HEK293 (cell line): ENCODE results near the gene ZNF106.

Experiments
- GLIS2 ChIP-seq: fragments of 450-650 bp; formaldehyde crosslinking; IDR thresholded peaks from 2 replicates; pipeline ENCODE4 v1.5.1; 2016; ENCODE audit warnings: missing biosample characterization, missing genetic modification characterization
- KLF10 ChIP-seq: fragments of 450-650 bp; IDR thresholded peaks from 2 replicates; pipeline ENCODE4 v1.5.1; 2018; ENCODE audit warnings: missing biosample characterization, mild to moderate bottlenecking, missing genetic modification characterization
- MEIS1 ChIP-seq: sonication (generic); formaldehyde crosslinking; IDR thresholded peaks from 2 replicates; pipeline ENCODE4 v1.8.1; 2022; ENCODE audit warnings: missing genetic modification reagents, mild to moderate bottlenecking, borderline replicate concordance
- MZF1 ChIP-seq: fragments of 450-650 bp; formaldehyde crosslinking; IDR thresholded peaks from 2 replicates; pipeline ENCODE4 v1.5.1; 2017; ENCODE audit warnings: missing biosample characterization, missing genetic modification characterization, borderline replicate concordance
- SP2 ChIP-seq: fragments of 450-650 bp; formaldehyde crosslinking; IDR thresholded peaks from 2 replicates; pipeline ENCODE4 v1.5.1; 2016; ENCODE audit warnings: missing biosample characterization, missing genetic modification characterization
- SP7 ChIP-seq: fragments of 450-650 bp; formaldehyde crosslinking; IDR thresholded peaks from 2 replicates; pipeline ENCODE4 v1.5.1; 2016; ENCODE audit warnings: missing biosample characterization, missing genetic modification characterization
- TRIM28 ChIP-seq: IDR thresholded peaks from 2 replicates; pipeline ENCODE4 v1.6.1; 2011; ENCODE audit warnings: low read length, control low read depth, borderline replicate concordance
- ZBTB17 ChIP-seq: fragments of 450-650 bp; formaldehyde crosslinking; IDR thresholded peaks from 2 replicates; pipeline ENCODE4 v1.5.1; 2016; ENCODE audit warnings: missing biosample characterization, missing genetic modification characterization
- ZBTB48 ChIP-seq: fragments of 450-650 bp; formaldehyde crosslinking; IDR thresholded peaks from 2 replicates; pipeline ENCODE4 v1.5.1; 2016; ENCODE audit warnings: missing biosample characterization, missing genetic modification characterization
- ZBTB8A ChIP-seq: fragments of 450-650 bp; formaldehyde crosslinking; IDR thresholded peaks from 2 replicates; pipeline ENCODE4 v1.5.1; 2016; ENCODE audit warnings: missing biosample characterization, missing genetic modification characterization
- ZFP3 ChIP-seq: fragments of 450-650 bp; formaldehyde crosslinking; IDR thresholded peaks from 2 replicates; pipeline ENCODE4 v1.5.1; 2016; ENCODE audit warnings: low read depth, missing biosample characterization, missing genetic modification characterization
- ZNF121 ChIP-seq: fragments of 450-650 bp; formaldehyde crosslinking; IDR thresholded peaks from 2 replicates; pipeline ENCODE4 v1.5.1; 2016; ENCODE audit warnings: missing biosample characterization, missing genetic modification characterization
- ZNF16 ChIP-seq: fragments of 450-650 bp; formaldehyde crosslinking; IDR thresholded peaks from 2 replicates; pipeline ENCODE4 v1.5.1; 2016; ENCODE audit warnings: low read depth, missing biosample characterization, missing genetic modification characterization
- ZNF2 ChIP-seq: fragments of 450-650 bp; formaldehyde crosslinking; IDR thresholded peaks from 2 replicates; pipeline ENCODE4 v1.5.1; 2016; ENCODE audit warnings: missing biosample characterization, missing genetic modification characterization
- ZNF211 ChIP-seq: fragments of 450-650 bp; formaldehyde crosslinking; IDR thresholded peaks from 2 replicates; pipeline ENCODE4 v1.5.1; 2016; ENCODE audit warnings: low read depth, missing biosample characterization, missing genetic modification characterization
- ZNF335 ChIP-seq: fragments of 450-650 bp; formaldehyde crosslinking; conservative IDR thresholded peaks from 2 replicates; pipeline ENCODE4 v1.5.1; 2016; ENCODE audit warnings: missing biosample characterization, missing genetic modification characterization
- ZNF501 ChIP-seq: fragments of 450-650 bp; formaldehyde crosslinking; IDR thresholded peaks from 2 replicates; pipeline ENCODE4 v1.5.1; 2016; ENCODE audit warnings: missing biosample characterization, missing genetic modification characterization
- ZNF561 ChIP-seq: fragments of 450-650 bp; IDR thresholded peaks from 2 replicates; pipeline ENCODE4 v1.5.1; 2018; ENCODE audit warnings: missing biosample characterization, missing genetic modification characterization, borderline replicate concordance
- ZNF664 ChIP-seq: fragments of 450-650 bp; formaldehyde crosslinking; IDR thresholded peaks from 2 replicates; pipeline ENCODE4 v1.5.1; 2016; ENCODE audit warnings: missing biosample characterization, missing genetic modification characterization
- ZNF670 ChIP-seq: fragments of 450-650 bp; formaldehyde crosslinking; IDR thresholded peaks from 2 replicates; pipeline ENCODE4 v1.5.1; 2016; ENCODE audit warnings: missing biosample characterization, missing genetic modification characterization, low read depth
- ZNF747 ChIP-seq: fragments of 450-650 bp; formaldehyde crosslinking; IDR thresholded peaks from 2 replicates; pipeline ENCODE4 v1.5.1; 2016; ENCODE audit warnings: missing biosample characterization, missing genetic modification characterization
- ZSCAN30 ChIP-seq: fragments of 450-650 bp; IDR thresholded peaks from 2 replicates; pipeline ENCODE4 v1.5.1; 2018; ENCODE audit warnings: missing biosample characterization, mild to moderate bottlenecking, missing genetic modification characterization, moderate library complexity
- TF ChIP-seq, protein P1 (sequence below): fragments of 450-650 bp; formaldehyde crosslinking; IDR thresholded peaks from 2 replicates; pipeline ENCODE4 v1.5.1; 2016; ENCODE audit warnings: missing biosample characterization, missing genetic modification characterization, low read depth
- TF ChIP-seq, protein P2 (sequence below): fragments of 450-650 bp; formaldehyde crosslinking; IDR thresholded peaks from 2 replicates; pipeline ENCODE4 v1.5.1; 2017; ENCODE audit warnings: missing biosample characterization, missing genetic modification characterization
- TF ChIP-seq, protein P3 (sequence below): fragments of 450-650 bp; formaldehyde crosslinking; IDR thresholded peaks from 2 replicates; pipeline ENCODE4 v1.5.1; 2016; ENCODE audit warnings: missing biosample characterization, missing genetic modification characterization
- TF ChIP-seq, protein P4 (sequence below): fragments of 450-650 bp; formaldehyde crosslinking; IDR thresholded peaks from 2 replicates; pipeline ENCODE4 v1.5.1; 2016; ENCODE audit warnings: missing biosample characterization, missing genetic modification characterization, borderline replicate concordance
- TF ChIP-seq, protein P5 (sequence below): fragments of 450-650 bp; IDR thresholded peaks from 2 replicates; pipeline ENCODE4 v1.5.1; 2018; ENCODE audit warnings: missing biosample characterization, missing genetic modification characterization

The ZNF106 gene

DNA sequence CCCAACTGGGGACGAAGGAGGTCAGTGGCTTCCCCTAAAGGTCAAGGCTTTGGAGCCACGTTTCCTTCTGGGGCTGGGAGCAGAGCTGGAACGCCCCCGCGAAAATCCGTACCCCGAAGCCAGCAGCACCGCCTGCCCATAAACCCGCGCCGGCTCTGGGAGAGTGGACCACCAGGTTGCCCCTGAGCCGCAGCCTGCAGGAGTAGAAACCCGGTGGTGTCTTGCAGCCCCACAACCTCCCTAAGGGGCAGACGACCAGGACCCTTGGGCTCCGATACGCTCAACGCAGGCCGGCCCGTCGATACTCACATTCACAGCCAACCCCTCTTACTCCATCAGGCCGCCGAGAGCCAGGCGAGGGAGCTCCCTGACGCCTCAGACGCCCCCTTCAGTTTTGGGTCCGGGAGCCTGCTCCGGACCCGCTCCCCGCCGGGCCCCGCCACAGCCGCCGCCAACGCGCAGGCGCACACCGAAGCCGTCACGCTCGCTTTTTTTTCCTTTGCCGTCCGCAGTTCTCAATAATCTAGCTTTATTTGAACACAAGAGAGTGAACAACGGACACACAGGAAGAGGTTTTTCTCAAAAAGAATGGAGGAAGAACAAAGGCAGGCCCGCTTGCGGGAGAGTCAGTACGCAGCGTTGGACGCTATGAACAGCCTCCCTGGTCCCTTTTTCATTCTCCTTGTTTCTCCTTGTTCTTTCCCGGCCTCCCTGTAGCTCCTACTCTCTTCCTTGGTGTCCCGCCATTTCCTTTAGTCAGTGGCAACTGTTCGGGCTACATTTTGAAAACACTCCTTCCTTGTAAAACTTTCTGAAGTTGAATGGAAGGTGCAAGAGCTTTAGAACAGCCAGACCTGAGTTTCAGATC is at the start of gene ZNF106 (continued):
- TF ChIP-seq, protein P1, sequence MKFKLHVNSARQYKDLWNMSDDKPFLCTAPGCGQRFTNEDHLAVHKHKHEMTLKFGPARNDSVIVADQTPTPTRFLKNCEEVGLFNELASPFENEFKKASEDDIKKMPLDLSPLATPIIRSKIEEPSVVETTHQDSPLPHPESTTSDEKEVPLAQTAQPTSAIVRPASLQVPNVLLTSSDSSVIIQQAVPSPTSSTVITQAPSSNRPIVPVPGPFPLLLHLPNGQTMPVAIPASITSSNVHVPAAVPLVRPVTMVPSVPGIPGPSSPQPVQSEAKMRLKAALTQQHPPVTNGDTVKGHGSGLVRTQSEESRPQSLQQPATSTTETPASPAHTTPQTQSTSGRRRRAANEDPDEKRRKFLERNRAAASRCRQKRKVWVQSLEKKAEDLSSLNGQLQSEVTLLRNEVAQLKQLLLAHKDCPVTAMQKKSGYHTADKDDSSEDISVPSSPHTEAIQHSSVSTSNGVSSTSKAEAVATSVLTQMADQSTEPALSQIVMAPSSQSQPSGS (tag by site-specific recombination) = no peak
- peak; percentile 53 for TF ChIP-seq GLIS2
- no peak for TF ChIP-seq ZFP3
- TF ChIP-seq ZNF16 (tag by site-specific recombination) = no peak
- peak; percentile 84 for TF ChIP-seq ZNF335 (tag by site-specific recombination)
- no peak for TF ChIP-seq ZNF664
- TF ChIP-seq ZNF211 (tag by site-specific recombination) = no peak
- TF ChIP-seq, protein P2, sequence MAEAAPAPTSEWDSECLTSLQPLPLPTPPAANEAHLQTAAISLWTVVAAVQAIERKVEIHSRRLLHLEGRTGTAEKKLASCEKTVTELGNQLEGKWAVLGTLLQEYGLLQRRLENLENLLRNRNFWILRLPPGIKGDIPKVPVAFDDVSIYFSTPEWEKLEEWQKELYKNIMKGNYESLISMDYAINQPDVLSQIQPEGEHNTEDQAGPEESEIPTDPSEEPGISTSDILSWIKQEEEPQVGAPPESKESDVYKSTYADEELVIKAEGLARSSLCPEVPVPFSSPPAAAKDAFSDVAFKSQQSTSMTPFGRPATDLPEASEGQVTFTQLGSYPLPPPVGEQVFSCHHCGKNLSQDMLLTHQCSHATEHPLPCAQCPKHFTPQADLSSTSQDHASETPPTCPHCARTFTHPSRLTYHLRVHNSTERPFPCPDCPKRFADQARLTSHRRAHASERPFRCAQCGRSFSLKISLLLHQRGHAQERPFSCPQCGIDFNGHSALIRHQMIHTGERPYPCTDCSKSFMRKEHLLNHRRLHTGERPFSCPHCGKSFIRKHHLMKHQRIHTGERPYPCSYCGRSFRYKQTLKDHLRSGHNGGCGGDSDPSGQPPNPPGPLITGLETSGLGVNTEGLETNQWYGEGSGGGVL = no peak
- TF ChIP-seq MEIS1 (CRISPR knock-in tag) = no peak
- no peak for TF ChIP-seq TRIM28
- TF ChIP-seq SP2 = peak; percentile 37
- no peak for TF ChIP-seq MZF1 (tag by site-specific recombination)
- TF ChIP-seq ZNF670 (tag by site-specific recombination) = no peak
- no peak for TF ChIP-seq ZNF121 (tag by site-specific recombination)
- TF ChIP-seq, protein P3, sequence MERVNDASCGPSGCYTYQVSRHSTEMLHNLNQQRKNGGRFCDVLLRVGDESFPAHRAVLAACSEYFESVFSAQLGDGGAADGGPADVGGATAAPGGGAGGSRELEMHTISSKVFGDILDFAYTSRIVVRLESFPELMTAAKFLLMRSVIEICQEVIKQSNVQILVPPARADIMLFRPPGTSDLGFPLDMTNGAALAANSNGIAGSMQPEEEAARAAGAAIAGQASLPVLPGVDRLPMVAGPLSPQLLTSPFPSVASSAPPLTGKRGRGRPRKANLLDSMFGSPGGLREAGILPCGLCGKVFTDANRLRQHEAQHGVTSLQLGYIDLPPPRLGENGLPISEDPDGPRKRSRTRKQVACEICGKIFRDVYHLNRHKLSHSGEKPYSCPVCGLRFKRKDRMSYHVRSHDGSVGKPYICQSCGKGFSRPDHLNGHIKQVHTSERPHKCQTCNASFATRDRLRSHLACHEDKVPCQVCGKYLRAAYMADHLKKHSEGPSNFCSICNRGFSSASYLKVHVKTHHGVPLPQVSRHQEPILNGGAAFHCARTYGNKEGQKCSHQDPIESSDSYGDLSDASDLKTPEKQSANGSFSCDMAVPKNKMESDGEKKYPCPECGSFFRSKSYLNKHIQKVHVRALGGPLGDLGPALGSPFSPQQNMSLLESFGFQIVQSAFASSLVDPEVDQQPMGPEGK = peak; percentile 54; the same call in 1 of the 2 replicates
- TF ChIP-seq ZBTB8A (tag by site-specific recombination) = no peak
- no peak for TF ChIP-seq ZNF747 (tag by site-specific recombination)
- TF ChIP-seq SP7 (tag by site-specific recombination) = peak; percentile 77
- TF ChIP-seq ZNF2 (tag by site-specific recombination) = peak; percentile 39; the same call in 1 of the 2 replicates
- TF ChIP-seq ZNF501 (tag by site-specific recombination) = peak; percentile 69; the same call in 1 of the 2 replicates
- TF ChIP-seq KLF10 (tag by site-specific recombination) = peak; percentile 71
- no peak; the same call in 1 of the 2 replicates for TF ChIP-seq ZNF561 (tag by site-specific recombination)
- TF ChIP-seq, protein P4, sequence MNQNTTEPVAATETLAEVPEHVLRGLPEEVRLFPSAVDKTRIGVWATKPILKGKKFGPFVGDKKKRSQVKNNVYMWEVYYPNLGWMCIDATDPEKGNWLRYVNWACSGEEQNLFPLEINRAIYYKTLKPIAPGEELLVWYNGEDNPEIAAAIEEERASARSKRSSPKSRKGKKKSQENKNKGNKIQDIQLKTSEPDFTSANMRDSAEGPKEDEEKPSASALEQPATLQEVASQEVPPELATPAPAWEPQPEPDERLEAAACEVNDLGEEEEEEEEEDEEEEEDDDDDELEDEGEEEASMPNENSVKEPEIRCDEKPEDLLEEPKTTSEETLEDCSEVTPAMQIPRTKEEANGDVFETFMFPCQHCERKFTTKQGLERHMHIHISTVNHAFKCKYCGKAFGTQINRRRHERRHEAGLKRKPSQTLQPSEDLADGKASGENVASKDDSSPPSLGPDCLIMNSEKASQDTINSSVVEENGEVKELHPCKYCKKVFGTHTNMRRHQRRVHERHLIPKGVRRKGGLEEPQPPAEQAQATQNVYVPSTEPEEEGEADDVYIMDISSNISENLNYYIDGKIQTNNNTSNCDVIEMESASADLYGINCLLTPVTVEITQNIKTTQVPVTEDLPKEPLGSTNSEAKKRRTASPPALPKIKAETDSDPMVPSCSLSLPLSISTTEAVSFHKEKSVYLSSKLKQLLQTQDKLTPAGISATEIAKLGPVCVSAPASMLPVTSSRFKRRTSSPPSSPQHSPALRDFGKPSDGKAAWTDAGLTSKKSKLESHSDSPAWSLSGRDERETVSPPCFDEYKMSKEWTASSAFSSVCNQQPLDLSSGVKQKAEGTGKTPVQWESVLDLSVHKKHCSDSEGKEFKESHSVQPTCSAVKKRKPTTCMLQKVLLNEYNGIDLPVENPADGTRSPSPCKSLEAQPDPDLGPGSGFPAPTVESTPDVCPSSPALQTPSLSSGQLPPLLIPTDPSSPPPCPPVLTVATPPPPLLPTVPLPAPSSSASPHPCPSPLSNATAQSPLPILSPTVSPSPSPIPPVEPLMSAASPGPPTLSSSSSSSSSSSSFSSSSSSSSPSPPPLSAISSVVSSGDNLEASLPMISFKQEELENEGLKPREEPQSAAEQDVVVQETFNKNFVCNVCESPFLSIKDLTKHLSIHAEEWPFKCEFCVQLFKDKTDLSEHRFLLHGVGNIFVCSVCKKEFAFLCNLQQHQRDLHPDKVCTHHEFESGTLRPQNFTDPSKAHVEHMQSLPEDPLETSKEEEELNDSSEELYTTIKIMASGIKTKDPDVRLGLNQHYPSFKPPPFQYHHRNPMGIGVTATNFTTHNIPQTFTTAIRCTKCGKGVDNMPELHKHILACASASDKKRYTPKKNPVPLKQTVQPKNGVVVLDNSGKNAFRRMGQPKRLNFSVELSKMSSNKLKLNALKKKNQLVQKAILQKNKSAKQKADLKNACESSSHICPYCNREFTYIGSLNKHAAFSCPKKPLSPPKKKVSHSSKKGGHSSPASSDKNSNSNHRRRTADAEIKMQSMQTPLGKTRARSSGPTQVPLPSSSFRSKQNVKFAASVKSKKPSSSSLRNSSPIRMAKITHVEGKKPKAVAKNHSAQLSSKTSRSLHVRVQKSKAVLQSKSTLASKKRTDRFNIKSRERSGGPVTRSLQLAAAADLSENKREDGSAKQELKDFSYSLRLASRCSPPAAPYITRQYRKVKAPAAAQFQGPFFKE = no peak
- TF ChIP-seq, protein P5, sequence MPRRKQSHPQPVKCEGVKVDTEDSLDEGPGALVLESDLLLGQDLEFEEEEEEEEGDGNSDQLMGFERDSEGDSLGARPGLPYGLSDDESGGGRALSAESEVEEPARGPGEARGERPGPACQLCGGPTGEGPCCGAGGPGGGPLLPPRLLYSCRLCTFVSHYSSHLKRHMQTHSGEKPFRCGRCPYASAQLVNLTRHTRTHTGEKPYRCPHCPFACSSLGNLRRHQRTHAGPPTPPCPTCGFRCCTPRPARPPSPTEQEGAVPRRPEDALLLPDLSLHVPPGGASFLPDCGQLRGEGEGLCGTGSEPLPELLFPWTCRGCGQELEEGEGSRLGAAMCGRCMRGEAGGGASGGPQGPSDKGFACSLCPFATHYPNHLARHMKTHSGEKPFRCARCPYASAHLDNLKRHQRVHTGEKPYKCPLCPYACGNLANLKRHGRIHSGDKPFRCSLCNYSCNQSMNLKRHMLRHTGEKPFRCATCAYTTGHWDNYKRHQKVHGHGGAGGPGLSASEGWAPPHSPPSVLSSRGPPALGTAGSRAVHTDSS = no peak
- peak; percentile 61; the same call in 1 of the 2 replicates for TF ChIP-seq ZBTB17 (tag by site-specific recombination)
- TF ChIP-seq ZSCAN30 = peak; percentile 69; the same call in 1 of the 2 replicates
- TF ChIP-seq ZBTB48 = peak; percentile 73; the same call in 1 of the 2 replicates
